DMS153 treated with DMSO at 0.1 percent for 48 hours (cell line): ENCODE data around the gene ZMIZ1.

Experiments
- DNase-seq: peaks from one replicate; lab custom pipeline; 2025; ENCODE audit not compliant: unreplicated experiment; lab: John Stamatoyannopoulos, UW

ZMIZ1 gene

GRCh38 chr10:79349072-79349491, 280.3 kb downstream of the ZMIZ1 start:
- no peak for DNase-seq

DNA sequence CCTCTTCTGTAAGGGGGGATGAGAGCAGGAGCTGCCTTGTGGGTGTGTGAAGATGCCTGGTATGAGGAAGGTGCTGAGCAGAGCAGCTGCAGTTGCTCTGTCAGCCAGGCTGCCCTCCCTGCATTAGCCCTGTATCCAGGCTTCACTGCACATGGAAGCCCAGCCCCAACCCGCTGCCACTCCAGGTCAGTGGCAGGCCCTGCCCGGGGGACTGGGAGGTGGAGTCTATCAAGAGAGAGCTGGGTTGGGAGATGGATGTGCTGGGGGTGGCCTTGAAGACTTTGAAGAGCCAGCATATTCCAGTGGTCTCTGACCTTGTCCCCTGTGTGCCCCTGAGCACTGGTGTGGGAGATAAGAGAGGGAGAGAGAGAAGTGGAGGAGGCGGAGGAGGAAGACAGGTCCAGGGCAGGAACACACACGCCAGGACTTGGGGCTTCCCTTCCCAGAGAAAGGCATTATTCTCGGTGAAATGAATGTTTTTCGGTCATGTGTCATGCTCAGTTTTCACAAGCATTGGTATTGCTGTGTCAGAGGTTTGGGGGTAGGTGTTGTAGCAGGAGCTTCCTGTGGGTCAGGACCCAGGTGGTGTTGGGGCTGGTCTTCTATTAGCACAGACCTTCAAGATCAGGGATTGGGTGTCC, 281.1 kb downstream of the ZMIZ1 start:
- DNase-seq = no peak

DNA sequence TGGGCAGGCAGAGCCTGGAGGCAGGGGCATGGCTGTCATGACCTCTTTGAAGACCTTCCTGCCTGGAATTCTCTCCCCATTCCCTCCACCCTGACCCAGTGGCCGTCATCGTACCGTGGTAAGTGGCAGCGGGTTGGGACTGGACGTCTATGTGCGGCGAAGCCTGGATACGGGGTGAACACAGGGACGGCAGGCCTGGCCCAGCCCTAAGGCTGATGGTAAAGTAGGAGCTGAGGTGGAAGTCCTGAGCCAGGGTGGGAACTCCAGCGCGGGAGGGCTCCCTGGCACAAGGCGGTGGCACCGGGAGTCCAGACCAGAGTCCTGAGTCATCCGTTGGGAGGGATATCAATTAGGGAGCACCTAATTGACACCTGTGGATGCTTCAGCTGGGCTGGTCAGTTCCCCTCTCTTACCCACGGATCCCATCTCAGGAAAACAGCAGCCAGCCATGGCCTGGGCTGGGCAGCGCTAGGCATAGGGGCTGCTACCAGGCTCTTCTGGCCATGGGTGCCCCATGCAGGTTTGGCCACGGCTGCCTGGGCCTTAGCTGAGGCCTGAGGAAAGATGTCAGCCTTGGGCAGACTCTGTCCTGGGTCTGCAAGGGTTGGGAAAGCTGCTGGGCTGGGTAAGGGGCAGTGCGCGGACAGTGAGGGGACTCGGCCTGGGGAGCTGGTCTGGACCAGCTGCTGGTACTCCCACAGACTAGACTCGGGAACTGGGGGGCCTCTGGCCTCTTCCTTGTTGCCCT, 281.8 kb downstream of the ZMIZ1 start:
- no peak for DNase-seq

DNA sequence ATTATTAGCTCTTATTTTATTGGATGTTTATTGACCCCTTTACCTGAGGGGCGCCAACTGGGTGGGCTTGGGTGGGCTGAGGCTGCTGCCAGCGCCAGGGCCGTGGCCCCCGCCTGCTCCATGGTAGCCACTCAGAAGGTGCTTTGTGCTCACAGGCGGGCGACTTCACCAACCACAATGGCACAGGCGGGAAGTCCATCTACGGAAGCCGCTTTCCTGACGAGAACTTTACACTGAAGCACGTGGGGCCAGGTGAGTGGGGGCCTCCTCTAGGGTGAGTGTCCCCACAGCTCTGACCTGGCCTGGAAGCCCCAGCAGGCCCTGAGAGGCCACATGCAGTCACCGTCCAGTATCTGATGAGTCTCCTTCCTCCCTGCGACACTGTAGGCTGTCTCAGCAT, 282.6 kb downstream of the ZMIZ1 start:
- no peak for DNase-seq

- DNase-seq = no peak
These were observed 283.5 kb downstream of the ZMIZ1 start for GRCh38 chr10:79352035-79352877.

DNA sequence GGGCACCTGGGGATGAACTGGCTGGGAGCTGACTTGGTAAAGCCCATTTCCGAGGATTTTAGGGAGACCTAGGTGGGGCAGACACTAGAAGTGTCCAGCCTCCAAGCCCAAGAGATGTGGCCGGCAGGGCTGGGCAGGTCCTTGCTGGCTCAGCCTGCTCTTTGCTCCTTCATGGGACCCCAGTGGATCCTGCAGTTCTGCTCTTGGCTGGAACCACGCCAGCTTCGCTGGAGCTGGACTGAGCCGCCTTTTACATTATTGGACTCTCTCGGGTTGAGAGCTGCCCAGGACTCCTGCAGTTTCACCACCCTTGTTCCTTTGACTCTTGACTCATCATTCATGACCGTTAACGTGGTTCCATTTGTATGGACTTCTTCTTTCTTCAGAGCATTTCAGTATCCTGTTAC, 284.2 kb downstream of the ZMIZ1 start:
- DNase-seq = no peak

- no peak for DNase-seq
These were observed 285.0 kb downstream of the ZMIZ1 start for GRCh38 chr10:79353726-79354125.

- DNase-seq = no peak
These were observed 285.4 kb downstream of the ZMIZ1 start for GRCh38 chr10:79354141-79354540.

GRCh38 chr10:79354615-79355014, 285.8 kb downstream of the ZMIZ1 start:
- DNase-seq = no peak

DNA sequence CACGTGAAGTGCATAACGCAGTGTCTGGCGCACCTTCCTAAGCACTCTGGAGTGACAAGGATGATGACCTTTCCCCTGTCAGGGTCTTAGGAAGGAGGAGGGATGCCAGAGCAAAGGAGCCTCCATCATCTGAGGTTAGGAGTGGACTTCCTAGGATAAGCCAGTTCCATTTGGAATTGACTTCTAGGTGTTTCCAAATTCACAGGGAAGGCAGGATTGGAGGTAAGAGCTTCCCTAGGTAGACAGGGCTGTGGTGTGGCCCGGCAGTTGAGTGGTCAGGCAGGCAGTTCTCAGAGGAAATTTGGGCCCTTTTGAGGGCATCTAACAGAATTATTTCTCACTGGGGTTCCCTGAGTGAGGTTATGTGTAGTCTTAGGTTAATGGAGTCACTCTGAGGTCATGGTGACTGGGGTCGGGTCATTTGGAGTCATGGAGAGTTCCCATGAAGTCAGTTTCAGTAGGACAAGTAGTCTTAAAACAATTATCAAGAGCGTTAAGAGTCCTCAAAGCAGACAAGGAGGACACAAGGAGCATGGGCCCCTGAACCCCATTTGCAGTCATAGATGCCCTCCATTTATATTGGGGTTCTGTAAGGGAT, 286.8 kb downstream of the ZMIZ1 start:
- DNase-seq = no peak

- DNase-seq = no peak
These were observed 287.3 kb downstream of the ZMIZ1 start for GRCh38 chr10:79356104-79356503.

DNA sequence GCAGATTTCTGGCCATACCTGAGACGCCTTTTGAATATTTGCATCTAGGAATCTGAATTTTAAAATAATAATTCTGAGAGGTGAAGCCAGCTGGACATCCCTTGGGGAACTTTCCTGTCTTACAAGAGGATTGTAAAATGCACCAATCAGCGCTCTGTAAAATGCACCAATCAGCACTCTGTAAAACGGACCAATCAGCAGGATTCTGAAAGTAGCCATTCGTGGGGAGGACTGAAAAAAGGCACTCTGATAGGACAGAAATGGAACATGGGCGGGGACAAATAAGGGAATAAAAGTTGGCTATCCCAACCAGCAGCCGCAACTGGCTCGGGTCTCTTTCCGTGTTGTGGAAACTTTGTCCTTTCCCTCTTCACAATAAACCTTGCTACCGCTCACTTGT, 288.4 kb downstream of the ZMIZ1 start:
- no peak for DNase-seq

- DNase-seq = no peak
These were observed 290.0 kb downstream of the ZMIZ1 start for GRCh38 chr10:79358811-79359210.

DNA sequence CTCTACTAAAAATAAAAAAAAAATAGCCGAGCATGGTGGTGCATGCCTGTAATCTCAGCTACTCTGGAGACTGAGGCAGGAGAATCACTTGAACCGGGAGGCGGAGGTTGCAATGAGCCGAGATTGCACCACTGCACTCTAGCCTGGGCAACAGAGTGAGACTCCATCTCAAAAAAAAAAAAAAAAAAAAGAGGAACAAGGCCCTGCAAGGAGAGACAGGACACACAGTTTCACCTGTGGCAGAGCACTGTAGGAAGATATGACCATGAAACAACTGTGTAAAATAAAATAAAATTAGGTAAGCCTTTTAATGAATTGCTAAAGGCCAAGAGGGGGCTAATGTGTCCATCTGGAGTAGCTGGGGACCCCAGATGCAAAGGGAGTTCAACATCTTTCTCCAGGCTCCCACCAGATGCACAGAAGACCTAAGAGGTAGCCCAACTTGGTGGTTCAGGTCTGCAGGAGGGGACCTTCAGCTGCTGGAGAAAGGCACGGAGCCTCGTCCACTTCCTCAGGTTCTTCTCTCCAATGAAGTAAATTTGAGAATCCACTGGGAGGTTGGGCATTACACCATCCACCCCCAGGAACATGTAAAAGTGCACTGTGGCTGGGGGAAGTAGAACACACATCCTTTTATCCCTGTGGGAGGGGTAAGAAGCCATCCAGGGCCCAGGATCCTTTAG, 291.2 kb downstream of the ZMIZ1 start:
- no peak for DNase-seq

DNA sequence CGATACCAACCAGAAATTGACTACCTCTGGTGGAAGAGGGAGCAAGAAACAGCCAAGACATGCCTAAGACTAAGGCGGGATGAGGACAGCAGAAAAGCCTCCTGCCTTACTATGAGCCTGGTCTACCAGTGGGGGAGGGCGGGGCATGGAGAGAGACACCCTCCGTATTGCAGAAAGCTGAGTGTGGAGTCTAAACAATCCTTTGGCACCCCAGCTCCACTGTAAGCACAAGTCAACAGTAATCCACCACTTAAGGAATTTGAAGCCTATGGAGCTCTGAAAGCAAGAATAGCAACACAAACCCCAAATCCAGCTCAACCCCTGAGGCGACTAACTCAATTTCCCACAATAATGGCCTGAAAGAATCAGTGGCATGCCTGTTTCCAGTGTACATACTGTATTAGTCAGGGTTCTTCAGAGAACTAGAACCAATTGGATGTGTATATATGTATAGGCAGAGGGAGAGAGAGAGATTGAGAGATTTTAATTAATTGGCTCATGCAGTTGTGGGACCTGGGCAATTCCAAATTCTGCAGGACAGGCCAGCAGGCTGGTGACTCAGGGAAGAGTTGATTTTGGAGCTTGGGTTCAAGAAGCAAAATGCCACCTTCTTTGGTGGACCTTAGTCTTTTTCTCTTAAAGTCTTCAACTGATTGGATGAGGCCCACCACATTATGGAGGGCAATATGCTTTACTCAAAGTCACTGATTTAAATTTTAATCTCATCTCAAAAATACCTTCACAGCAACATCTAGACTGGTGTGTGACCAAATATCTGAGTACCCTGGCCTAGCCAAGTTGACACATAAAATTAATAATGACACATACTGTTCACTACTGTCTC, 292.0 kb downstream of the ZMIZ1 start:
- no peak for DNase-seq

- DNase-seq = no peak
These were observed 293.1 kb downstream of the ZMIZ1 start for GRCh38 chr10:79361726-79362397.
